MM.1S (cell line): ENCODE data around the gene TNXB.

Experiments used
- CTCF ChIP-seq: fragments of 300-600 bp; sonication (generic); IDR thresholded peaks from 2 replicates; pipeline ENCODE4 v1.5.1; 2016; ENCODE audit warnings: antibody characterized with exemption, low read length, mixed read lengths
- EZH2 ChIP-seq: fragments of 300-600 bp; sonication (generic); optimal IDR thresholded peaks from 2 replicates; pipeline ENCODE3; 2017; ENCODE audit warnings: low read depth, mild to moderate bottlenecking, antibody characterized with exemption, low read length, mixed read lengths
- EZH2phosphoT487 ChIP-seq: fragments of 300-600 bp; sonication (generic); IDR thresholded peaks from 2 replicates; pipeline ENCODE4 v1.6.1; 2018; ENCODE audit warnings: antibody characterized with exemption, low read length

- no peak for TF ChIP-seq CTCF
- no peak for TF ChIP-seq EZH2
- TF ChIP-seq EZH2phosphoT487, result no peak
These were observed 52.9 kb downstream of the TNXB start for GRCh38 chr6:32056254-32056653.
